Spleen (tissue), 7 donors: ENCODE data around the gene NFYB.

Experiments used
- CTCF ChIP-seq, 11 experiments: fragments of 200-600 bp in 7 of 11; fragments of 450-650 bp in 4 of 11; sonication (generic) in 4 of 11; IDR thresholded peaks in 8 of 11; conservative IDR thresholded peaks in 3 of 11; 1 replicate in 7 of 11; 2 replicates in 4 of 11; pipeline versions ENCODE4 v1.4.0 to v1.8.0; 2016 to 2021; ENCODE audit warnings: antibody characterized with exemption in 11 of 11, inconsistent platforms in 4 of 11, mild to moderate bottlenecking in 1 of 11
- POLR2AphosphoS5 ChIP-seq, 3 donors: sonication (generic); formaldehyde crosslinking; IDR thresholded peaks; one replicate each; pipeline ENCODE4 v1.5.1; 2017; ENCODE audit warnings: antibody characterized with exemption in 3 of 3
- donor health status: DM: no; HTN: no; CAD: no; lungs with moderate emphysema.
- donor health status: DM: no; HTN: no; CAD: no.
- donor health status: DM: no; HTN: no; CAD: no.

GRCh38 chr12:104126548-104126947 lies 11.5 kb downstream of the NFYB start:
- TF ChIP-seq CTCF (IDR thresholded peaks at IDR 0.05 in 8 of 11, conservative IDR thresholded peaks at IDR 0.05 in 3 of 11) (no peak), POLR2AphosphoS5 (IDR thresholded peaks at IDR 0.05) (no peak)
